HUES48 (cell line): ENCODE measurements around the gene ITPR3.
A peak's percentile ranks its signal among the peaks of the same experiment; 100 is the strongest.

Experiments used
- H3K27ac ChIP-seq: one replicate; pipeline ENCODE4 v1.7.0; 2013; ENCODE audit warnings: low read depth, low read length, inconsistent platforms
- H3K27me3 ChIP-seq: 2 replicates; pipeline ENCODE4 v1.6.1; 2013; ENCODE audit warnings: mild to moderate bottlenecking, low read length; ENCODE audit not compliant: control insufficient read depth, insufficient read depth
- H3K36me3 ChIP-seq: 2 replicates; pipeline ENCODE4 v1.6.1; 2013; ENCODE audit warnings: low read length; ENCODE audit not compliant: control insufficient read depth, insufficient read depth
- H3K4me1 ChIP-seq: 2 replicates; pipeline ENCODE4 v1.6.1; 2013; ENCODE audit warnings: mild to moderate bottlenecking, low read length; ENCODE audit not compliant: control insufficient read depth, insufficient read depth
- H3K4me3 ChIP-seq: 2 replicates; pipeline ENCODE4 v1.5.1; 2013; ENCODE audit warnings: mild to moderate bottlenecking, low read depth, low read length
- H3K9ac ChIP-seq: 2 replicates; pipeline ENCODE4 v1.6.1; 2013; ENCODE audit warnings: mild to moderate bottlenecking, low read depth, low read length, moderate library complexity
- H3K9me3 ChIP-seq: 2 replicates; pipeline ENCODE4 v1.6.1; 2013; ENCODE audit warnings: low read length; ENCODE audit not compliant: control insufficient read depth, insufficient read depth

Gene ITPR3

GRCh38 chr6:33717934-33718455 is 96.9 kb downstream of the ITPR3 start:
- H3K9me3 ChIP-seq: no peaks in the 10 kb centered on the region
- 0 out of 2 replicates have a peak, but pooled peaks cover 5% of the 10 kb centered on the region for H3K4me1 ChIP-seq
- H3K9ac ChIP-seq: no peak overlapping the region
- no peak overlapping the region for H3K27ac ChIP-seq
- no peaks in the 10 kb centered on the region for H3K36me3 ChIP-seq
- no peaks in the 10 kb centered on the region for H3K27me3 ChIP-seq
- H3K4me3 ChIP-seq: no peak overlapping the region

GRCh38 chr6:33718713-33719112 is 97.6 kb downstream of the ITPR3 start:
- Histone ChIP-seq H3K27me3 (no peaks in the 10 kb centered on the region), H3K9me3 (no peaks in the 10 kb centered on the region), H3K36me3 (no peaks in the 10 kb centered on the region), H3K27ac (no peak overlapping the region), H3K4me1 (0 out of 2 replicates have a peak, but pooled peaks cover 5% of the 10 kb centered on the region), H3K4me3 (no peak overlapping the region), H3K9ac (no peak overlapping the region)

GRCh38 chr6:33719326-33719987 is 98.3 kb downstream of the ITPR3 start:
- H3K36me3 ChIP-seq: no peaks in the 10 kb centered on the region
- no peak overlapping the region for H3K27ac ChIP-seq
- H3K4me1 ChIP-seq: peaks cover 7% of the 10 kb centered on the region; the same call in 1 of the 2 replicates
- H3K4me3 ChIP-seq: no peak overlapping the region
- H3K9me3 ChIP-seq: no peaks in the 10 kb centered on the region
- H3K9ac ChIP-seq: no peak overlapping the region
- no peaks in the 10 kb centered on the region for H3K27me3 ChIP-seq

GRCh38 chr6:33720998-33721397 is 99.9 kb downstream of the ITPR3 start:
- H3K27ac ChIP-seq: no peak overlapping the region

GRCh38 chr6:33721508-33721907 is 100.4 kb downstream of the ITPR3 start:
- Histone ChIP-seq H3K27me3 (no peaks in the 10 kb centered on the region), H3K36me3 (no peaks in the 10 kb centered on the region), H3K27ac (no peak overlapping the region), H3K4me1 (peaks cover 14% of the 10 kb centered on the region), H3K4me3 (no peak overlapping the region), H3K9ac (no peak overlapping the region), H3K9me3 (no peaks in the 10 kb centered on the region)

More at GRCh38 chr6:33720998-33721397, 99.9 kb downstream of the ITPR3 start:
- Histone ChIP-seq H3K4me1 (peaks cover 14% of the 10 kb centered on the region), H3K9me3 (no peaks in the 10 kb centered on the region), H3K4me3 (no peak overlapping the region), H3K36me3 (no peaks in the 10 kb centered on the region), H3K27me3 (no peaks in the 10 kb centered on the region), H3K9ac (no peak overlapping the region)

- Histone ChIP-seq H3K27me3 (no peaks in the 10 kb centered on the region), H3K9ac (no peak overlapping the region), H3K36me3 (no peaks in the 10 kb centered on the region), H3K4me3 (no peak overlapping the region), H3K9me3 (no peaks in the 10 kb centered on the region), H3K4me1 (peaks cover 9% of the 10 kb centered on the region), H3K27ac (no peak overlapping the region)
Measured at GRCh38 chr6:33722103-33722623, 101.0 kb downstream of the ITPR3 start.

- H3K4me3 ChIP-seq: no peak overlapping the region
- no peaks in the 10 kb centered on the region for H3K9me3 ChIP-seq
- no peak overlapping the region for H3K9ac ChIP-seq
- H3K27me3 ChIP-seq: no peaks in the 10 kb centered on the region
- no peaks in the 10 kb centered on the region for H3K36me3 ChIP-seq
- peaks cover 9% of the 10 kb centered on the region for H3K4me1 ChIP-seq
- no peak overlapping the region for H3K27ac ChIP-seq
Measured at GRCh38 chr6:33723371-33724085, 102.4 kb downstream of the ITPR3 start.

GRCh38 chr6:33724102-33725023 is 103.2 kb downstream of the ITPR3 start:
- H3K4me3 ChIP-seq: no peak overlapping the region
- no peak overlapping the region for H3K9ac ChIP-seq
- no peaks in the 10 kb centered on the region for H3K9me3 ChIP-seq
- H3K27me3 ChIP-seq: no peaks in the 10 kb centered on the region
- H3K4me1 ChIP-seq: peaks cover 9% of the 10 kb centered on the region
- H3K36me3 ChIP-seq: no peaks in the 10 kb centered on the region
- no peak overlapping the region for H3K27ac ChIP-seq

- H3K4me3 ChIP-seq: no peak overlapping the region
- H3K9me3 ChIP-seq: no peaks in the 10 kb centered on the region
- H3K27me3 ChIP-seq: no peaks in the 10 kb centered on the region
- H3K4me1 ChIP-seq: peaks cover 9% of the 10 kb centered on the region
- H3K27ac ChIP-seq: peak overlapping the region; percentile 17
- no peaks in the 10 kb centered on the region for H3K36me3 ChIP-seq
- H3K9ac ChIP-seq: no peak overlapping the region
Measured at GRCh38 chr6:33725222-33725621, 104.1 kb downstream of the ITPR3 start.

- Histone ChIP-seq H3K4me1 (peaks cover 9% of the 10 kb centered on the region), H3K9me3 (no peaks in the 10 kb centered on the region), H3K27me3 (no peaks in the 10 kb centered on the region), H3K27ac (no peak overlapping the region), H3K9ac (no peak overlapping the region), H3K4me3 (no peak overlapping the region), H3K36me3 (no peaks in the 10 kb centered on the region)
Measured at GRCh38 chr6:33725891-33726673, 105.0 kb downstream of the ITPR3 start.
